CD14-positive monocyte (primary cell): ENCODE measurements around the gene SPRYD7. TPM values are rescaled to one million over a fixed set of nuclear protein-coding genes. Genes with fewer than 3 reads are reported as not detected.

Source experiments
- DNase-seq, 3 donors: peaks; one replicate each; pipeline ENCODE4 v3.0.0-alpha.2; 2011 to 2022
- H2AFZ ChIP-seq: 2 replicates; pipeline ENCODE4 v1.6.0; 2012; ENCODE audit warnings: mild to moderate bottlenecking, low read depth, low read length, inconsistent platforms; ENCODE audit not compliant: insufficient read depth, poor library complexity, severe bottlenecking
- H3K27ac ChIP-seq, 2 donors: 1 replicate in 1 of 2; 2 replicates in 1 of 2; pipeline ENCODE4 v1.5.1; 2012 to 2013; ENCODE audit warnings: low read length in 2 of 2, control low read depth in 1 of 2, inconsistent platforms in 1 of 2, low read depth in 1 of 2, mild to moderate bottlenecking in 1 of 2
- H3K27me3 ChIP-seq, 2 donors: one replicate each; pipeline versions ENCODE4 v1.6.0 to v1.6.1; 2011 to 2013; ENCODE audit warnings: low read length in 2 of 2; ENCODE audit not compliant: control insufficient read depth in 2 of 2, insufficient read depth in 2 of 2
- H3K36me3 ChIP-seq, 2 donors: replicated peaks in 1 of 2; 1 replicate in 1 of 2; 2 replicates in 1 of 2; pipeline versions ENCODE4 v1.5.1 to v1.6.1; 2012 to 2013; ENCODE audit warnings: low read length in 2 of 2, control low read depth in 1 of 2, inconsistent platforms in 1 of 2, mild to moderate bottlenecking in 1 of 2; ENCODE audit not compliant: insufficient read depth in 2 of 2, control insufficient read depth in 1 of 2
- H3K4me1 ChIP-seq, 2 donors: 1 replicate in 1 of 2; 2 replicates in 1 of 2; pipeline versions ENCODE4 v1.5.1 to v1.6.1; 2012 to 2013; ENCODE audit warnings: low read length in 2 of 2, control low read depth in 1 of 2, inconsistent platforms in 1 of 2, mild to moderate bottlenecking in 1 of 2, moderate library complexity in 1 of 2; ENCODE audit not compliant: insufficient read depth in 2 of 2, control insufficient read depth in 1 of 2
- H3K4me2 ChIP-seq: replicated peaks from 2 replicates; pipeline ENCODE3; 2012; ENCODE audit warnings: low read length, moderate library complexity, mild to moderate bottlenecking; ENCODE audit not compliant: poor library complexity, severe bottlenecking; ENCODE audit errors: extremely low read depth
- H3K4me3 ChIP-seq, 3 experiments: fragments of 200-600 bp in 1 of 3; sonication (generic) in 1 of 3; replicated peaks in 1 of 3; 1 replicate in 2 of 3; 2 replicates in 1 of 3; pipeline ENCODE4 v1.5.1; 2011 to 2013; ENCODE audit warnings: low read length in 3 of 3, mild to moderate bottlenecking in 3 of 3, control low read depth in 2 of 3, low read depth in 2 of 3, inconsistent platforms in 1 of 3, moderate library complexity in 1 of 3
- H3K79me2 ChIP-seq: 2 replicates; pipeline ENCODE4 v1.6.0; 2012; ENCODE audit warnings: mild to moderate bottlenecking, control low read depth, inconsistent platforms, low read length, moderate library complexity; ENCODE audit not compliant: insufficient read depth
- H3K9ac ChIP-seq: 2 replicates; pipeline ENCODE4 v1.6.0; 2017; ENCODE audit warnings: low read length, mild to moderate bottlenecking; ENCODE audit not compliant: insufficient read depth, poor library complexity, severe bottlenecking
- H3K9me3 ChIP-seq, 2 donors: replicated peaks in 1 of 2; 1 replicate in 1 of 2; 2 replicates in 1 of 2; pipeline versions ENCODE4 v1.5.1 to v1.6.1; 2012 to 2013; ENCODE audit warnings: low read length in 2 of 2, control low read depth in 1 of 2; ENCODE audit not compliant: control insufficient read depth in 1 of 2, insufficient read depth in 1 of 2
- H4K20me1 ChIP-seq: 2 replicates; pipeline ENCODE4 v1.6.0; 2012; ENCODE audit warnings: mild to moderate bottlenecking, low read length, control low read depth, moderate library complexity; ENCODE audit not compliant: insufficient read depth
- H3K27ac Mint-ChIP-seq, 7 donors: one replicate each; pipeline ENCODE4 v1.8.0; 2020; ENCODE audit warnings: mild to moderate bottlenecking in 7 of 7, mixed read lengths in 7 of 7, moderate library complexity in 6 of 7, inconsistent platforms in 2 of 7
- H3K27me3 Mint-ChIP-seq, 3 donors: one replicate each; pipeline ENCODE4 v1.8.0; 2021 to 2022; ENCODE audit warnings: low read depth in 3 of 3, mild to moderate bottlenecking in 3 of 3, mixed read lengths in 3 of 3, moderate library complexity in 3 of 3, inconsistent platforms in 1 of 3
- H3K36me3 Mint-ChIP-seq, 2 donors: one replicate each; pipeline ENCODE4 v1.8.0; 2020; ENCODE audit warnings: mixed read lengths in 2 of 2, inconsistent platforms in 1 of 2, mild to moderate bottlenecking in 1 of 2
- H3K4me1 Mint-ChIP-seq: one replicate; pipeline ENCODE4 v1.8.0; 2020; ENCODE audit warnings: mild to moderate bottlenecking, mixed read lengths
- H3K4me3 Mint-ChIP-seq, 2 donors: one replicate each; pipeline ENCODE4 v1.8.0; 2020; ENCODE audit warnings: mild to moderate bottlenecking in 2 of 2, mixed read lengths in 2 of 2, moderate library complexity in 1 of 2
- H3K9me3 Mint-ChIP-seq, 7 donors: one replicate each; pipeline ENCODE4 v1.8.0; 2020 to 2022; ENCODE audit warnings: mixed read lengths in 7 of 7, mild to moderate bottlenecking in 6 of 7, moderate library complexity in 6 of 7, inconsistent platforms in 2 of 7
- CTCF ChIP-seq: fragments of 200-600 bp; IDR thresholded peaks from one replicate; pipeline ENCODE4 v1.8.0; 2022; ENCODE audit warnings: antibody characterized with exemption, mild to moderate bottlenecking
- WGBS: methylation state at CpG from one replicate; pipeline ENCODE4 v1.1.5; 2013; ENCODE audit warnings: missing lambda C conversion rate; ENCODE audit not compliant: insufficient coverage; 5-methylcytosine and 5-hydroxymethylcytosine counted together
- intact Hi-C, 2 donors: fragments of 100-400 bp; cut with micrococcal nuclease; formaldehyde crosslinking; loops; one replicate each; pipeline versions ENCODE4 v1.15.0 to v1.15.1; 2023
- polyA minus RNA-seq: library from RNA; depleted of rRNA, polyadenylated mRNA; stranded (reverse); fragments of >200 nt; gene quantifications from 2 replicates; pipeline ENCODE4 v1.2.3, GENCODE V29; 2012
- polyA plus RNA-seq, 3 donors: library from polyadenylated mRNA; depleted of rRNA in 1 of 3; unstranded in 2 of 3; stranded (reverse) in 1 of 3; fragments of 300-500 nt in 2 of 3; fragments of >200 nt in 1 of 3; fragmentation: Illumina TruSeq in 2 of 3; gene quantifications; 1 replicate in 2 of 3; 2 replicates in 1 of 3; pipeline ENCODE4 v1.2.3, GENCODE V29; 2012 to 2021
- total RNA-seq, 12 experiments: library from RNA in 1 of 12; stranded (reverse) in 1 of 12; fragments of 120-200 nt in 1 of 12; gene quantifications; one replicate each; pipeline ENCODE4 v1.2.4 and lab custom pipeline; 2013 to 2026; ENCODE audit warnings: mixed read lengths in 6 of 12, inconsistent platforms in 1 of 12

Gene SPRYD7
- total RNA-seq (2013): 1.4 TPM
- polyA plus RNA-seq (1 to 10 TPM; 1.1 to 2.3 (median 1.2) TPM), polyA minus RNA-seq (0.69 and 0.80 TPM in 2 replicates), total RNA-seq (lab: John Stamatoyannopoulos, UW) (0.42 to 3.0 (median 1.8) reads per million in 11 experiments)

- H3K27ac Mint-ChIP-seq: peak within 1 kb of the TSS; percentile 76 to 95 (median 89)
- H3K4me3 Mint-ChIP-seq: peak within 1 kb of the TSS; percentile 96 to 98
- Histone ChIP-seq H3K4me1 (peaks cover 12 to 22% of the 10 kb centered on the region in 2 donors), H3K79me2 (peaks cover 11% of the 10 kb centered on the region), H3K4me3 (peak within 1 kb of the TSS; percentile 70 to 86 (median 74)), H3K9me3 (no peaks in the 10 kb centered on the region), H3K27ac (peak within 1 kb of the TSS; percentile 49 to 67), H3K9ac (peak within 1 kb of the TSS; percentile 79), H4K20me1 (no peaks in the 10 kb centered on the region), H3K27me3 (no peaks in the 10 kb centered on the region), H3K4me2 (peak within 1 kb of the TSS; percentile 97), H2AFZ (peak within 1 kb of the TSS; percentile 96), H3K36me3 (no peaks in the 10 kb centered on the region)
- DNase-seq: peak; percentile 95 to 97 (median 97)
- peaks cover 1 to 3% (median 3%) of the 10 kb centered on the region in 3 donors for H3K27me3 Mint-ChIP-seq
- no peaks in the 10 kb centered on the region for H3K9me3 Mint-ChIP-seq
- H3K36me3 Mint-ChIP-seq: peaks cover 0 to 2% of the 10 kb centered on the region in 2 donors
- H3K4me1 Mint-ChIP-seq: peaks cover 28% of the 10 kb centered on the region
- TF ChIP-seq CTCF: peak; percentile 95
- intact Hi-C loops: loop anchor here (5.0 to 10.0 kb wide), 3 partner anchors 61 to 1868 kb away; partner anchors contain the start of genes DHRS12 (in 1 of the 2), KPNA3 (in 1 of the 2) and TRIM13 (in 1 of the 2)
- WGBS: under 1% methylated on average over 66 of the region's 71 CpGs
Measured at GRCh38 chr13:49936075-49936967, at the start of gene SPRYD7. SPRYD7 (minus strand) TSS chr13:49936340; CDS start chr13:49936235, 105 bp downstream.

GRCh38 chr13:49985129-49985528, 49.0 kb upstream of the SPRYD7 start:
- Histone ChIP-seq H3K9ac (no peak overlapping the region), H4K20me1 (no peaks in the 10 kb centered on the region), H3K36me3 (peaks cover 33 to 75% of the 10 kb centered on the region in 2 donors), H3K4me2 (no peak overlapping the region), H3K9me3 (no peaks in the 10 kb centered on the region), H2AFZ (no peak overlapping the region), H3K4me3 (no peak overlapping the region), H3K79me2 (no peaks in the 10 kb centered on the region), H3K27me3 (no peaks in the 10 kb centered on the region), H3K27ac (no peak overlapping the region), H3K4me1 (no peaks in the 10 kb centered on the region)
- peaks cover 1% of the 10 kb centered on the region for H3K4me1 Mint-ChIP-seq
- intact Hi-C loops: no loop called here
- DNase-seq: no peak
- WGBS: no CpG with 5 or more reads among the region's 2 CpGs
- no peak for TF ChIP-seq CTCF
- H3K27ac Mint-ChIP-seq: peak overlapping the region in 2 of 7 donors; percentile 3
- H3K27me3 Mint-ChIP-seq: peaks cover 0 to 5% (median 0%) of the 10 kb centered on the region in 3 donors
- H3K36me3 Mint-ChIP-seq: peaks cover 60 to 74% of the 10 kb centered on the region in 2 donors
- peaks cover 0 to 2% (median 0%) of the 10 kb centered on the region in 7 donors for H3K9me3 Mint-ChIP-seq
- no peak overlapping the region for H3K4me3 Mint-ChIP-seq
